ENCODE measurements around the gene FNDC8. TPM values are rescaled to one million over a fixed set of nuclear protein-coding genes. Genes with fewer than 3 reads are reported as not detected.

The FNDC8 gene
- total and polyA plus RNA-seq, 9 of the 15 experiments (the other 6 are each of a cell fraction or from before 2014, with no cell fraction given) = 0.04 TPM; not detected in 8

GRCh38 chr17:35116845-35117244 lies 4.6 kb upstream of the FNDC8 start (continued):
- TF ChIP-seq RFX7 (CRISPR knock-in tag; IDR thresholded peaks at IDR 0.05) (no peak), RFX1 (IDR thresholded peaks at IDR 0.05) (no peak)

- FAIRE-seq (no peak), DNase-seq (ENCODE audit: extremely low read depth in 1 of 4, low spot score in 3 of 4) (no peak), ATAC-seq (no peak)
- ChIA-PET POLR2A (interaction anchor here (0.7 to 1.4 kb wide), 4 partner anchors 117 to 394 kb away, joined by 3 read pairs; no protein-coding TSS in a partner anchor), CTCF (ENCODE audit: low intra/inter-chr PET ratio) (interaction anchor here (4.5 kb wide), 1 partner anchor 120 kb away, joined by 49 read pairs; no protein-coding TSS in a partner anchor)
- Histone ChIP-seq H3K4me2 (ENCODE audit: insufficient read depth, low read length) (no peak overlapping the region), H3K36me3 (ENCODE audit: control insufficient read depth, insufficient read depth, low read length) (peaks cover 22% of the 10 kb centered on the region; the same call in 2 of the 3 replicates), H3K27me3 (ENCODE audit: control insufficient read depth in 2 of 2, insufficient read depth in 2 of 2, low read length in 2 of 2) (peaks cover 0 to 7% of the 10 kb centered on the region in 2 experiments; a peak in 2 of 5 replicates), H3K27ac (ENCODE audit: extremely low read depth, low read depth, low read length) (no peak overlapping the region), H3K9ac (ENCODE audit: insufficient read depth in 1 of 2, low read depth in 2 of 2, low read length in 2 of 2) (no peak overlapping the region), H3K79me2 (ENCODE audit: control insufficient read depth, insufficient read depth, low read length) (peaks cover 21% of the 10 kb centered on the region), H4K20me1 (replicated peaks; ENCODE audit: control insufficient read depth, insufficient read depth, low read length) (no peaks in the 10 kb centered on the region), H3K9me1 (ENCODE audit: control insufficient read depth, insufficient read depth, low read length) (no peaks in the 10 kb centered on the region), H3K9me3 (replicated peaks; ENCODE audit: control insufficient read depth, insufficient read depth, low read depth, low read length) (no peaks in the 10 kb centered on the region), H3K4me1 (replicated peaks in 1 of 2; ENCODE audit: control insufficient read depth in 2 of 2, insufficient read depth in 2 of 2, low read length in 2 of 2) (peaks cover 12 to 20% of the 10 kb centered on the region in 2 experiments; a peak in 4 of 5 replicates), H2AFZ (ENCODE audit: low read depth, low read length) (no peak overlapping the region), H3K4me3 (no peak overlapping the region)
- in situ Hi-C loops (cut with MboI) (loop anchor here (10.0 kb wide), 1 partner anchor 583 kb away; no protein-coding TSS in a partner anchor), intact Hi-C loops (cut with micrococcal nuclease) (loop anchor here (5.0 kb wide), 1 partner anchor 576 kb away; no protein-coding TSS in a partner anchor)
- BruUV-seq (replicated peaks) = no TSS peak
- TF ChIP-seq PHF8 (IDR thresholded peaks at IDR 0.05; ENCODE audit: borderline replicate concordance, low read length) (no peak), REST (IDR thresholded peaks at IDR 0.05; ENCODE audit: borderline replicate concordance) (peak; percentile 8; the same call in 1 of the 2 replicates), REST (CRISPR knock-in tag; IDR thresholded peaks at IDR 0.05; ENCODE audit: low read depth) (no peak), ZBTB7A (IDR thresholded peaks at IDR 0.05; ENCODE audit: borderline replicate concordance, control insufficient read depth, low read depth, low read length) (no peak), RAD21 (CRISPR knock-in tag; conservative IDR thresholded peaks at IDR 0.05 in 1 of 2, IDR thresholded peaks at IDR 0.05 in 1 of 2) (0 out of 4 replicates have a peak, but pooled peaks of 1 of the 2 experiments have one; percentile 19), TSHZ1 (CRISPR knock-in tag; IDR thresholded peaks at IDR 0.05) (no peak)
Observed at GRCh38 chr17:35117984-35118383, 3.4 kb upstream of the FNDC8 start.
